Effector memory CD4-positive, alpha-beta T cell (primary cell): ENCODE results near the gene PIEZO1.

Source experiments
- DNase-seq, 3 donors: peaks; one replicate each; pipeline ENCODE4 v3.0.0-alpha.2; 2020
- H3K27ac ChIP-seq: 2 replicates; pipeline ENCODE4 v1.7.0; 2013; ENCODE audit warnings: mild to moderate bottlenecking, low read length, moderate library complexity; ENCODE audit not compliant: insufficient read depth, poor library complexity, severe bottlenecking
- H3K27me3 ChIP-seq: replicated peaks from 2 replicates; pipeline ENCODE4 v1.7.0; 2013; ENCODE audit warnings: mild to moderate bottlenecking, low read length; ENCODE audit not compliant: insufficient read depth, control insufficient read depth, poor library complexity, severe bottlenecking
- H3K36me3 ChIP-seq: 2 replicates; pipeline ENCODE4 v1.7.0; 2013; ENCODE audit warnings: mild to moderate bottlenecking, low read length, moderate library complexity; ENCODE audit not compliant: control insufficient read depth, insufficient read depth
- H3K4me1 ChIP-seq: 2 replicates; pipeline ENCODE4 v1.7.0; 2013; ENCODE audit warnings: low read length, mild to moderate bottlenecking; ENCODE audit not compliant: control insufficient read depth, insufficient read depth, poor library complexity, severe bottlenecking
- H3K4me3 ChIP-seq: 2 replicates; pipeline ENCODE4 v1.7.0; 2013; ENCODE audit warnings: low read length, low read depth, mild to moderate bottlenecking; ENCODE audit not compliant: insufficient read depth, poor library complexity, severe bottlenecking
- H3K9me3 ChIP-seq: 2 replicates; pipeline ENCODE4 v1.7.0; 2013; ENCODE audit warnings: mild to moderate bottlenecking, low read length, moderate library complexity; ENCODE audit not compliant: control insufficient read depth

The PIEZO1 gene

DNA sequence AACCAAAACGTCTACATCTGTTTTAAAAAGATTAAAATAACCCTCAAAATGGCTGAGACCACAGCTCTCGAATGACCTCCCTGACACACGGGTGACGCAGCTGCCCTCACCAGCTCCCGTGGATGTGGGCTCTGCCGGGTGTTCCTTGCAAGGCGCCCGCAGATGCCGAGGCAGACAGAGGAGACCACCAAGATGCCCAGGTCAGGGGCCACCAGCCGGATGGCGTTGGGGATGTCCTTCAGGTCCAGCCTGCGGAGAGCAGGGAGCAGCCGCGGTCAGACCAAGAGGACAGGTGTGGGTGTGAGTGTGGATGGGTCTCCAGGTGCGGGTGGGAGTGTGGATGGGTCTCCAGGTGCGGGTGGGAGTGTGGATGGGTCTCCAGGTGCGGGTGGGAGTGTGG, 43.7 kb downstream of the PIEZO1 start:
- DNase-seq = no peak
- Histone ChIP-seq H3K4me3 (no peak overlapping the region), H3K27me3 (no peaks in the 10 kb centered on the region), H3K27ac (no peak overlapping the region), H3K9me3 (no peaks in the 10 kb centered on the region), H3K36me3 (peaks cover 30% of the 10 kb centered on the region), H3K4me1 (peaks cover 38% of the 10 kb centered on the region)

DNA sequence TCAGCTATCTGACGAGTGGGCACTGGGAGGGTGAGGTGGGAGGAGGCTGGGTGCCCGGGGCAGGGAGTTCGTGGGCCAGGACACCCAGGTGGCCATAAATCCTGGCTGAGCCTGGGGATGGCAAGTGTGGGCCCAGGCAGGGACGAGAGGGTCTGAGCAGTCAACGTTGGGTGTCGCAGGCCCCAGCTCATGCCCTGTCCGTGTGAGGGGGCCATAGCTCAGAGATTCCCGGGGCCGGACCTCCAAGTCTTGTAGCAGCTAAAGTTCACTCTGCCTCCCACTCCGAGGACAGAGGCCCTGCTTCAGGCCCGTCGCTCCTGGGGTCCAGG, 44.3 kb downstream of the PIEZO1 start:
- Histone ChIP-seq H3K27ac (no peak overlapping the region), H3K36me3 (peaks cover 36% of the 10 kb centered on the region), H3K27me3 (no peaks in the 10 kb centered on the region), H3K9me3 (no peaks in the 10 kb centered on the region), H3K4me3 (no peak overlapping the region), H3K4me1 (peaks cover 32% of the 10 kb centered on the region)
- no peak for DNase-seq

DNA sequence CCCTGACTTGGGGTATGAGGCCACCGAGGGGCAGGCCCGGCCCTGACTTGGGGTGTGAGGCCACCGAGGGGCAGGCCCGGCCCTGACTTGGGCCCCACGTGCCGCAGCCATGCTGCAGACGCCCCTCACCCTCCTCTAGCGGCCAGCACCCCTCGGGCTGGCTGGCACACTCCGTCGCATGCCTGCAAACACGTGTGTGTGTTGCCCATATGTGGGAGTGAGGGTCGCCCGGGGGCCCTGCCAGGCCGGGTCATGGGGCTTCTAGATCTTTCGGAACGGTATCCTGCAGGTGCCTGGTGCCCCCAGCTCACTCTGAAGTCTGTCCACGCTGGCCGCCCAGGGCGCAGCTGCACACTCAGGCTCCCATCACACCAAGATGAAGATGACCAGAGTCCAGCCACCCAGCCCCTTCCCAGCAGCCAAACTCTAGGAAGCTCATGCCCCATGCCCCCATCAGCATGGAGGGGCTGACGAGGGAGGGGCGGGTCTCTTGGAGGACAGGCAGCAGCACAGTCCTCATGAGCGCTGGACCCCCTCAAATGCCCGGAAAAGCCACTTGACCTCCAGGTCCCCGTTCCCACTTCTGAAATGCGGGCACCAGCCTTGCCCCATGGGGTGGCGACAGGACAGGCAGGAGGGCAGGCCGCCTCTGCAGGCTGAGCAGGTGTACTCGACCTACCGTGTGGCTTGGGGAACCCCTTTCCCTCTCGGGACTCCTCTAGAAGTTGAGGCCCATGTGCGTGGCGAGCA, 44.9 kb downstream of the PIEZO1 start:
- Histone ChIP-seq H3K4me3 (no peak overlapping the region), H3K27me3 (no peaks in the 10 kb centered on the region), H3K4me1 (peaks cover 27% of the 10 kb centered on the region), H3K27ac (no peak overlapping the region), H3K36me3 (peaks cover 41% of the 10 kb centered on the region), H3K9me3 (no peaks in the 10 kb centered on the region)
- no peak for DNase-seq

DNA sequence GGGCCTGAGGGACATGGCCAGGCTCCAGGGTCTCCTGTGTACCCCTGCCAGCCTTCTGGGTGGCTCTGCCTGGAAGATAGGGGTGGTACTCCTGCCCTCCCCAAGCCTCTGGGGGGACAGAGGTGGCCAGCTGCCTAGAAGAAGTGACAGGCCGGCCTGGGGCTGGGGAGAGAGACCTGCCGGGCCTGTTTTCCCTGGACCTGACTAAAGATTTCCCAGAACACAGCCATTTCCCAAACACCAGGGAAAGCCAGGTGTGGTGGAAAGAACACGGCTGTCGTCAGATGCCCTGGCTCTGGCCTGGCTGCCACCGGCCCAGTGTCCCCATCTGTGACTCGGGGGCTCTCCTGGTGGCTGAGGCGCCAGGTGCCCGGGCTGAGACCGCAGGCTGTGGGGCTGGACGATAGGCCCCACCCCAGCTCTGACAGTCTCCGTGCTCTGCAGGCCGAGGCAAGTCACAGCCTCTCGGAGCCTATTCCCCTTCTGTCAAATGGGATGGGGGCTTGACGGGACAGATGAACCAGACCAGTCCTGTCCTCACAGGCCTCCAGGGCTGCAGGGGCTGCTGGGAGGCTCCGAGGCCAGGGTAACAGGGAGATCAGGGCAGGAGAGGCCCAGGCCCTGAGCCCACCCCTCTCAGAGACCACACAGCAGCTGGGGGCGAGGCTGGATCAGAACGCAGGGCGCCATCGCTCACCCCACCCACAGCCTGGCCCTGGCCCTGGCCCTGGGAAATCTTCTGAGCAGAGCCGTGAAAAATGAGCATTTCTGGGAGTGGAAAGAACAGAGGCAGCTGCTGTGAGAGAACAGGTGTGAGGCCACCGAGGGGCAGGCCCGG, 45.7 kb downstream of the PIEZO1 start:
- no peak overlapping the region for H3K27ac ChIP-seq
- H3K9me3 ChIP-seq = no peaks in the 10 kb centered on the region
- H3K4me1 ChIP-seq = peaks cover 20% of the 10 kb centered on the region
- H3K4me3 ChIP-seq = no peak overlapping the region
- H3K27me3 ChIP-seq = no peaks in the 10 kb centered on the region
- DNase-seq = no peak
- H3K36me3 ChIP-seq = peaks cover 49% of the 10 kb centered on the region

DNA sequence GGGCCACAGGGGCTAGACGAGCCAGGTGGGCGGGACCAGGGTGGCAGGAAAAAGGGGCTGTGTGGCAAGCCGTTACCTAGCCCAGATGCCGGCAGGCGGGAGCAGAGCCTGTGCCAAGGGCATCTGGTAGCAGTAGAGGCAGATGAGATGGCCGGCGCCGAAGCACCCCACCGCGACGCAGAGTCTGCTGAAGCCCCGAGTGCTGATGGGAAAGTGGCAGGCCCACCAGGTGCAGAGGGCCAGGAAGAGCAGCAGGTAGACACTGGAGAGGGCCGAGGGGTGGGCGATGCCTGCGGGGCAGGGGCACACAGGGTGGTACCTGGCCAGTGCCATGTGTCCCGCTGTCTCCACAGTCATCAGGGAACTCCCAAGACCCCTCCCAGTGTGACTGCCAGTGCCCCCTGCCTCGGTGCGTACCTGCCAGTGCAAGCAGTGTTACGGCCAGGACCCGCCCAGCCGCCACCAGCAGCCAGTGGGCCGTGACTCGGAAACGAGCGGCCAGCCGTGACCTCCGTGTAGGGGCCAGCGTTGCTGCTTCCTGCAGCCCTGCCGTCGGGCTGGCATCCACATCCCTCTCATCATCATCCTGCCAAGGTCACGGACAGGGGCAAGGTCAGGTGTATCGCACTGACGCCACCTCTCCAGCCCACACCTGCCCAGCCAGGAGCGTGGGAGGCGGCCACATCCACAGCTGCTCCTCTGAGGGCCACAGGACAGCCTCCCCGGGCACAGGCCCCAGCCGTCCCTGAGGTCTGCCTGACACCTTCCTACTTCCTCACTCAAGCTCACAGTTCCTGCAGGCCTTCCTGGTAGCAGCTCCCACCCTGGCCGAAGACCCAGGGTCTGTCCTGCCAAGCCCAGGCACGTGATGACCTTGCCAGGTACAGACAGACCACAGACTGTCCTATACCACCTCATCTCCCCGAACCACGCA, 46.6 kb downstream of the PIEZO1 start:
- DNase-seq = no peak
- Histone ChIP-seq H3K9me3 (no peaks in the 10 kb centered on the region), H3K4me1 (peaks cover 10% of the 10 kb centered on the region), H3K27ac (no peak overlapping the region), H3K36me3 (peaks cover 59% of the 10 kb centered on the region), H3K27me3 (no peaks in the 10 kb centered on the region), H3K4me3 (no peak overlapping the region)

DNA sequence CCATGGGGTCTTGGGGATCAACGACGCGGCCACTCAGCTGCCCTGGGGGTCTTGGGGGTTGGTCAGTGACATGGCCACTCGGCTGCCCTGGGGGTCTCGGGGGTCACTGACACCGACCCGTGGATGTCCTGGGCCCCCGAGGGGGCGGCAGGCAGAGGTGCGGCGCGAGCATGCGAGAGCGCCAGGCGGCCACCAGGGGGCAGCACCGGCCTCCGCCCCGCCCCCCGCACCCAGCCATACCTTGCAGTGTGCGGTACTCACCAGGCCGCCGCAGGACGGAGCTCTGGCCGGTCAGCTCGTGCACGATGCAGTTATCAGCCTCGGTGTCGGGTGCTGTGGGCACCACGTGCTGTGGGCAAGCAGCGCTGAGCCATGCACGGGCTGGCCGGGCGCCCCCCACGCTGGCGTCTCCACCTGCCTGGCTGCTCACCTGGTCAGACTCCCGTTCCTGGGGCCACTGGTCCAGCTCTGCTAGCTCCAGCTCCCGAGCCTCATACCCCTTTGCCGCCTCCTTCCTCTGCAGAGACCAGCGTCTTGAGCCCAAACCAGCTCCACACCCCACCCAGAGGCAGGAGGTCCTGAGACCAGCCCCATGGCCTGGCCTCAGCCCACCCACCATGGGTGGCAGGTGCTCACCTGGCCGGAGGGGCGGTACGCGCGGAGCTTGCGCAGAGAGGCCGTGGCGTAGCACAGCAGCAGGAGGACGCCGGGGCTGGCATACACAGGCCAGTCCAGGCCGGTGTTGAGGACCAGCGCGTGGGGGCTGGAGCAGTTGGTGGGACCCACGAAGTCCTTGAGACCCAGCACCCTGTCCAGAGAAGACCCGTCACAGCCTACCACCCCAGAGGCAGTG, 47.5 kb downstream of the PIEZO1 start:
- H3K27me3 ChIP-seq = no peaks in the 10 kb centered on the region
- peak; percentile 55 to 75 (median 74) for DNase-seq
- H3K9me3 ChIP-seq = no peaks in the 10 kb centered on the region
- H3K27ac ChIP-seq = no peak overlapping the region
- H3K36me3 ChIP-seq = peaks cover 65% of the 10 kb centered on the region
- H3K4me3 ChIP-seq = no peak overlapping the region
- H3K4me1 ChIP-seq = peaks cover 5% of the 10 kb centered on the region

DNA sequence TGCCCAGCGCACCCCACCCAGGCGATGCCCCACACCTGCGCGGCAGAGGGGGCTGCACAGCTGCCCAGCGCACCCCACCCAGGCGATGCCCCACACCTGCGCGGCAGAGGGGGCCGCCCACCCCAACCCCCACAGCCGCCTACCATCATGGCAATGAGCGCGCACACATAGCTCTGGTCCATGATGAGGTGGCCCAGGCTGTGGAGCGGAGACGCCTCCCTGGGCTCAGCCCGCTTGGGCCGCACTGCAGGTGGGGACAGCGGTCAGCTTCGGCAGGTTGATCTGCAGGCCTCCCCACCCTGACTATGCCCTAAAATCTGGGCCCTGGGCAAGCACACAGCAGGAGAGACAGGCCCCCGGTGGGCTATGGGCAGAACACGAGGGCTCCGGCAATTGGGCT, 48.5 kb downstream of the PIEZO1 start:
- H3K27ac ChIP-seq = no peak overlapping the region
- H3K27me3 ChIP-seq = no peaks in the 10 kb centered on the region
- DNase-seq = no peak
- no peak overlapping the region for H3K4me3 ChIP-seq
- H3K9me3 ChIP-seq = no peaks in the 10 kb centered on the region
- peaks cover 5% of the 10 kb centered on the region for H3K4me1 ChIP-seq
- peaks cover 67% of the 10 kb centered on the region for H3K36me3 ChIP-seq

DNA sequence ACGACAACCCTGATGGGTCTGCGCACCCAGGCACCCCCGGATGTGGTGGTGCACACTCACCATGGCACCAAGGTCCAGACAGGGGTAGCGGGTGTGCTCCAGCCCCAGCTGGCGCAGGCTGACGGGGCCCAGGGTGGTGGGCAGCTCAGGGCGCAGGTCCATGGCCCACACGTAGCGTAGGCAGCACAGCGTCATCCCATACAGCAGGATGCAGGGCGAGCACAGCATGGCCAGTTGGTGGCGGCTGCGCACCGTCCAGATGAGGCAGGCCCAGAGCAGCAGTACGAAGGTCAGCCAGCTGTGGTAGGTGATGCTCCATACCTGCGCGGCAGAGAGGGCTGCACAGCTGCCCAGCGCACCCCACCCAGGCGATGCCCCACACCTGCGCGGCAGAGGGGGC, 48.9 kb downstream of the PIEZO1 start:
- Histone ChIP-seq H3K9me3 (no peaks in the 10 kb centered on the region), H3K27me3 (no peaks in the 10 kb centered on the region), H3K4me3 (no peak overlapping the region), H3K27ac (no peak overlapping the region), H3K36me3 (peaks cover 68% of the 10 kb centered on the region), H3K4me1 (peaks cover 5% of the 10 kb centered on the region)
- no peak for DNase-seq

DNA sequence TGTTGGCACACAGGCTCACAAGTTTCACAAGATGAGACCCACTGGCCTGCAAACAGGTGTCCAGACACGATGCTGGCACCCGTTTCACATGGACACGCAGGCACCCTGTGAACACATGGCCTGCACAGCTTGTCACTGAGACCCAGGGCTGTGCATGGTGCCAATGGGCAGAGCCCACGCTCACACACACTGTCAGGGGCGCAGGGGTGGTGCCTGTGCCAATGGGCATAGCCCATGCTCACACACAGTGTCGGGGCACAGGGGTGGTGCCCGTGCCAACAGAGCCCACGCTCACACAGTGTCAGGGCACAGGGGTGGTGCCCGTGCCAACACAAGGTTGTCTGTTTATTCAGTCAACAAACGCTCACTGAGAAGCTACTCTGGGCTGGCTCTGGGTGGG, 49.4 kb downstream of the PIEZO1 start:
- Histone ChIP-seq H3K27me3 (no peaks in the 10 kb centered on the region), H3K36me3 (peaks cover 68% of the 10 kb centered on the region), H3K4me1 (peaks cover 5% of the 10 kb centered on the region), H3K27ac (no peak overlapping the region), H3K4me3 (no peak overlapping the region), H3K9me3 (no peaks in the 10 kb centered on the region)
- no peak for DNase-seq
